ENCODE results near the gene AKAP6.

Gene AKAP6

DNA sequence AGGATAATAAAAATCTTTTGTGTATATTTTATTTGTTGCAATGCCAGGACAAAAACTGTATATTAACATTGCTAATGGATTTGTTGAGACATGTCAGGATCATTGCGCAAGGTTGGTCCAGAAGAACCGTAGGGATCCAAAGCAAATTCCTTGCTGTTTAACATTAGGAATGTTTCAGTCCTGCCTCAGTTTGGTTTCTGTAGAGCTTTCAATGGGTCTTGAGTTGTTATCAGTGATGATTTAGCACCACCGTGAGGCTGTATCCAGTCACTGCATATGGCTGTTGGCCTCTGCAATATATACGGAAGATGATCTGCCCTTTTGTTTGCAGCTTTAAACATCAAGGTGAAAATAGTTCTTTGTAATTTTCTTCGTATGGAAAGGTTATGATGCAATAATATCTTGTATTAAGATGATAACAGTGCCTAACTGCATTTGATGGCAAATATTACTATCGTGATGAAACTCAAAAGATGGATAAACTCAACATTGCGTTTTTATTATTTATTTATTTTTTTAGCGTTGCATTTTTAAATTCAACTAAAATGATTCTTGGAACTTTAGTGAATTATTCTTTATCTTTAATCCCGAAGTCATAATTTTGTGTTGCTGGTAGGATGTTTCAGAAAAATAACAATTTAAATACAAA is 231.2 kb downstream of the AKAP6 start:
- no peak overlapping the region for H3K4me3 ChIP-seq (ENCODE audit: low read depth, low read length)
- TF ChIP-seq, protein P1, sequence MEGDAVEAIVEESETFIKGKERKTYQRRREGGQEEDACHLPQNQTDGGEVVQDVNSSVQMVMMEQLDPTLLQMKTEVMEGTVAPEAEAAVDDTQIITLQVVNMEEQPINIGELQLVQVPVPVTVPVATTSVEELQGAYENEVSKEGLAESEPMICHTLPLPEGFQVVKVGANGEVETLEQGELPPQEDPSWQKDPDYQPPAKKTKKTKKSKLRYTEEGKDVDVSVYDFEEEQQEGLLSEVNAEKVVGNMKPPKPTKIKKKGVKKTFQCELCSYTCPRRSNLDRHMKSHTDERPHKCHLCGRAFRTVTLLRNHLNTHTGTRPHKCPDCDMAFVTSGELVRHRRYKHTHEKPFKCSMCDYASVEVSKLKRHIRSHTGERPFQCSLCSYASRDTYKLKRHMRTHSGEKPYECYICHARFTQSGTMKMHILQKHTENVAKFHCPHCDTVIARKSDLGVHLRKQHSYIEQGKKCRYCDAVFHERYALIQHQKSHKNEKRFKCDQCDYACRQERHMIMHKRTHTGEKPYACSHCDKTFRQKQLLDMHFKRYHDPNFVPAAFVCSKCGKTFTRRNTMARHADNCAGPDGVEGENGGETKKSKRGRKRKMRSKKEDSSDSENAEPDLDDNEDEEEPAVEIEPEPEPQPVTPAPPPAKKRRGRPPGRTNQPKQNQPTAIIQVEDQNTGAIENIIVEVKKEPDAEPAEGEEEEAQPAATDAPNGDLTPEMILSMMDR (IDR thresholded peaks at IDR 0.05; ENCODE audit: borderline replicate concordance, insufficient read depth, low read depth, low read length) = peak; percentile 68

DNA sequence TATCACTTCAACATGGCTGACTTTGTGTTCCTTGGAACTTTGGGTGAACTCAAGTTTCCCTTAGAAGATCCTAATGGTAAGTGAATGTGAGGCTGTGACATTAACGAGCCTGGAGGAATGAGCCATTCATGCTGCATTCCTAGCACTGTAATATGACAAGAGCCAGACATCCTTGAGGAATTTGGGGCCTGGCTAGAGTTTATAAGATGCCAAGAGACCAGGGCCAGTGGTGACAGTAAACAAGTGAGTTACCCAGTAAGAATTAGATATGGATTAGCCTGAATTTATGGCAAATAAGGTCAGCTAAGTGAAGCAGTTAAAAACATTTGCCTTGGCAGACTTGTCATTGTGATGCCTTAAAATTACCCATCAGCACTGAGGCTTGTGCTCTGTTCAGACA is 232.4 kb downstream of the AKAP6 start:
- no peak overlapping the region for H3K4me3 ChIP-seq (ENCODE audit: low read depth, low read length)
- TF ChIP-seq, protein P1 (IDR thresholded peaks at IDR 0.05; ENCODE audit: borderline replicate concordance, insufficient read depth, low read depth, low read length) = no peak

DNA sequence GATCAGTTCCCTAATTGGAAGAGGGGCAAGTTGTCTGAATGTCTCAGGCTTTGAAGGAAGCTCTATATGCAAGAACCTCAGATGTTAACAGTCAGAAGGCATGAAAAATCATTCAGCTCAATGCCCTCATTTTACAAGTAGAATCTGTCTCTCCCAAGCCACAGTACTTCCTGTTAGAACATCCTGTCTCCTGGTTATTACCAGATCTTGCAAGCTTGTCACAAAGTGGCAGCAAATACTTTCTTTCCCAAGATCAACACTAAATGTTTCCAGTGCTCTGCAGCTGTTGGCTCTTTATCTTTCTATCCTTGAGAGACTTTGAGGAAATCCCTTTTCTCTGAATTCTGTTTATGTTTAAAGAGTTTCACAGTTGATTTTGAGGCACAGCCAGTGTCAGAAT is 235.5 kb downstream of the AKAP6 start:
- TF ChIP-seq, protein P1 (IDR thresholded peaks at IDR 0.05; ENCODE audit: borderline replicate concordance, insufficient read depth, low read depth, low read length) = no peak
- H3K4me3 ChIP-seq (ENCODE audit: low read depth, low read length) = no peak overlapping the region

DNA sequence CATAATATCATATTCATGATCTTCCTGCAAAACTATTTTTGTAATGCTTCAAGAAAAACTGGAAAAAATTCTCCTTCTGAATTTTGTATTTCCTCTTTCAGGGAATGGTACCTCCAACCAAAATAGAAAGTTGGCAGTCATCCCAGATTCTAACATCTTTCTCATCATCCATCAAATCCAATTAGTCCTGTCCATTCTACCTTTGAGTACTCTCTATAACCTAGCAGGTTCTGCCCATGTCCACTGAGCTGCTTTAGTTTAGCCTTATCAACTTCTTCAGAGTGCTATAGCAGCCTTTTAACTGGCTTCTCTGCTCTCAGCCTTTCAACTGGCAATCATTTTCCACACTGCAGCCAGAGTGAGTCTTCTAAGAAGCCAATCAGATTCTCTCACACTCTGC is 236.2 kb downstream of the AKAP6 start:
- no peak overlapping the region for H3K4me3 ChIP-seq (ENCODE audit: low read depth, low read length)
- TF ChIP-seq, protein P1 (IDR thresholded peaks at IDR 0.05; ENCODE audit: borderline replicate concordance, insufficient read depth, low read depth, low read length) = no peak

DNA sequence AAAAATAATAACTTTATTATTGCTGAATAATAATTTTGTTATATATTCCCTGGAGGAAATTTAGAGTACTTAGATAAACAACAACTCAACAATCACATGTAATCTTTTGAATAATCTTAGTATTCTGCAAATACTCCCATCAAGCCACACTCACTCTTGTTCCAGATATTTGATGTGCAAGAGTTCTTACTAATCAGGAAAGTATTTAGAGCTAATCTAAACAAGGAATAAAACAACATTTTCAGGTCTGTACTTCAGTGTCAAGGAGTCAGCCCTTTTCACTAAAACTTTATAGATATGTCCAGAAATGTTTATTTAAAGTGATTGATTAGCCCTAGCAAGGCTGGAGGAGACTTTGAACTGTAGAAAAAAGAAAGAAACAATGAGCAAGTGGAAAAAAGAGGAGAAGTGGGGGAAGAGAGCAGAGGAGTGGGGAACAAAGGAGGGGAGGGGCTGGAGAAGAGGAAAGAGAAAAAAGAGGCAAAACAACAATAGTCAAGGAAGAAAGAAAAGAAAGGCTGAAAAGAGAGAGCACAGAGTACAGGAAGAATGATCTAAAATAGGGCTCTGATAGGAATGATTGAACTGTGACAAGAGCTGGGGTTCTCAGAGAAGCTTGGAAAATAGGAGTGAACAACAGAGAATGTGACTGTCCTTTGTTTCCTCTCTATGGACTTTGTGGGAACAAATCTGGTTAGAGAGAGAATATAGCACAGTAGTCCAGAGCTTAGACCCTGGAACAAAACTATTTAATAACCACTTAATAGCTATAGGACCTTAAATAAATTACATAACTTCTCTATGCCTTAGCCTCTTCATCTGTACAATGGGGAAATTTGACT is 238.7 kb downstream of the AKAP6 start:
- TF ChIP-seq, protein P1 (IDR thresholded peaks at IDR 0.05; ENCODE audit: borderline replicate concordance, insufficient read depth, low read depth, low read length) = no peak
- no peak overlapping the region for H3K4me3 ChIP-seq (ENCODE audit: low read depth, low read length)

DNA sequence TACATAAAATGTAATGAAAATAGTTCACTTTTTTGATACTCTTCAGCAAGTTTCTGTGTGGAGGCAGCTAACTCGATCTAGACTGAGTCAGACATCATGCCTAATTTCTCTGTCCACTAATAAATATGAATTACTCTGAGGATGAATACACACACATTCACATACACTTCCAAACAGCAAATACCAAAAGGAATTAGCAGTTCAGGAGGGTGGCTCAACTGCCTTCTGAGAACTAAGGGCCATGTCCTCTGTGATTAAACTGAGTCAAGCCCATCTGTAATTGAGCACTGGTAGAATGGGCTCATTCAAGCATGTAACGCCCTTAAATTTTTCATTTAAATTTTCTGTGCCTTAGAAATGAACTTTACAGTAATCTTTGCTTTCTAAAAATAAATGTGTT is 242.5 kb downstream of the AKAP6 start:
- TF ChIP-seq, protein P1 (IDR thresholded peaks at IDR 0.05; ENCODE audit: borderline replicate concordance, insufficient read depth, low read depth, low read length) = no peak
- H3K4me3 ChIP-seq (ENCODE audit: low read depth, low read length) = no peak overlapping the region

All from GM12875 (cell line).